ENCODE measurements around the gene RAB27A.

RAB27A gene

GRCh38 chr15:55221090-55222011 is 68.3 kb downstream of the RAB27A start:
- peak; percentile 99 for DNase-seq

- DNase-seq = no peak
Measured at GRCh38 chr15:55220606-55221005, 69.0 kb downstream of the RAB27A start.

GRCh38 chr15:55218056-55218455 is 71.6 kb downstream of the RAB27A start:
- DNase-seq = peak; percentile 35

- DNase-seq = no peak
Measured at GRCh38 chr15:55204464-55204863, 85.1 kb downstream of the RAB27A start.

GRCh38 chr15:55202206-55202605 is 87.4 kb downstream of the RAB27A start:
- DNase-seq = no peak

- no peak for DNase-seq
Measured at GRCh38 chr15:55198706-55199105, 90.9 kb downstream of the RAB27A start.

- DNase-seq = no peak
Measured at GRCh38 chr15:55197719-55198118, 91.9 kb downstream of the RAB27A start.

- no peak for DNase-seq
Measured at GRCh38 chr15:55197362-55197705, 92.3 kb downstream of the RAB27A start.

- peak; percentile 99 for DNase-seq
Measured at GRCh38 chr15:55196458-55197361, 92.9 kb downstream of the RAB27A start, which contains the start of gene RSL24D1. TSS of gene RSL24D1 (minus strand) at chr15:55196941. CDS start at chr15:55196890, 51 bp downstream.

GRCh38 chr15:55195996-55196395 is 93.6 kb downstream of the RAB27A start:
- DNase-seq = peak; percentile 33

- peak; percentile 53 for DNase-seq
Measured at GRCh38 chr15:55194256-55194655, 95.4 kb downstream of the RAB27A start.

GRCh38 chr15:55186331-55186730 is 103.3 kb downstream of the RAB27A start:
- DNase-seq = no peak

- DNase-seq = no peak
Measured at GRCh38 chr15:55183679-55184078, 105.9 kb downstream of the RAB27A start.

GRCh38 chr15:55179141-55179540 is 110.5 kb downstream of the RAB27A start:
- no peak for DNase-seq

- no peak for DNase-seq
Measured at GRCh38 chr15:55170361-55170760, 119.3 kb downstream of the RAB27A start.

- DNase-seq = peak; percentile 44
Measured at GRCh38 chr15:55168350-55168974, 121.2 kb downstream of the RAB27A start.

GRCh38 chr15:55164284-55164683 is 125.3 kb downstream of the RAB27A start:
- no peak for DNase-seq

Measured in MV-4-11 (cell line).